Midbrain (tissue), 1 donor: ENCODE data around the gene YKT6.
"Not testable (repeated sequence)": the region's sequence is repeated elsewhere in the genome, so short reads cannot be mapped to it uniquely, and the experiment has no call there.

ENCODE experiments used
- DNase-seq: peaks from one replicate; lab custom pipeline; 2025; lab: John Stamatoyannopoulos, UW

Gene YKT6

DNA sequence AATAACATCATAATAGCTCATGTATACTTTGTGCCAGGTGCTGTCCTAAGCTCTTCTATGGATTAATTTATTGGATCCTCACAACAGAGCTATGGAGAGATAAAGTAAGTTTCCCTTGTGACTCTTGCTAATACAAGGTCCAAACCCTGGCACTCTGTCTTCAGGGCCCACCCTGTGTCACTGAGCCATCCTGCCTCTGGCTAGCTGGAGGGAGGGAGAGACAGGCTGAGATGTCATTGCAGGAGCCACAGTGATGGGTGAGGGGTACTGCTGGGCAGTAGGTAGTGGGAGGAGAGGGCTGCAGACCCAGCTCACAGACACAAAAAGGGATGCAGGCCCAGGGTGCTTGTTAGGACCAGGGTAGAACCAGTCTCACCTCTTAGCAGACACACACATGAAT is 28.4 kb upstream of the YKT6 start:
- no peak for DNase-seq

GRCh38 chr7:44172803-44173424 is 27.9 kb upstream of the YKT6 start:
- no peak for DNase-seq

- no peak for DNase-seq
Measured at GRCh38 chr7:44173911-44174693, 26.7 kb upstream of the YKT6 start.

DNA sequence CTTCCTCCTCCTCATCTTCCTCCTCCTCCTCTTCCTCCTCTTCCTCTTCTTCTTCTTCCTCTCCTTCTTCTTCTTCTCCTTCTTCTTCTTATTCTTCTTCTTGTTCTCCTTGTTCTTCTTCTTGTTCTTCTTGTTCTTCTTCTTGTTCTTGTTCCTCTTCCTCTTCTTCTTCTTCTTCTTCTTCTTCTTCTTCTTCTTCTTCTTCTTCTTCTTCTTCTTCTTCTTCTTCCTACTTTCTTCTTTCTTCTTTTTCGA is 26.2 kb upstream of the YKT6 start:
- DNase-seq: not testable (repeated sequence)

DNA sequence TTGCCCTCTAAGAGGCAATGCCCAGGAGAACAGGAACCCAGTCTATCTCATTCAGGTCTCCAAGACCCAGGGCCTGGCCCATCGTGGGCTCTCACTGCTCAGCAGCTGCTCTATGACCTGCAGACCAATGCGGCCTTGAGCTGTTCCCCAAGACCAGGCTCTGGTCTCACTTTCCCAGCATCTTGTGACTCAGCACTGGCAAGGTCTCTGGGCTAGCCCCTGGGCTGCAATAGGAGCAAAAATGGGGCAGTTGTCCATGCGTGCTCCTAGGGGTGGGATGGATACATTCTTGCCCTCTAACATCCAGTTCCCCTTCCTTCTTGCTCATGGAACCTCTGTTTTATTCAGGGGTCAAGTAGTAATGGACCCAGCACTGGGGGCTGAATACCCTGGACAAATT is 25.0 kb upstream of the YKT6 start:
- no peak for DNase-seq

GRCh38 chr7:44176486-44176885 is 24.3 kb upstream of the YKT6 start:
- DNase-seq: no peak

- peak; percentile 40 for DNase-seq
Measured at GRCh38 chr7:44177570-44178131, 23.1 kb upstream of the YKT6 start.

GRCh38 chr7:44180631-44181030 is 20.1 kb upstream of the YKT6 start:
- DNase-seq: no peak

GRCh38 chr7:44182827-44183226 is 18.0 kb upstream of the YKT6 start:
- DNase-seq: no peak

DNA sequence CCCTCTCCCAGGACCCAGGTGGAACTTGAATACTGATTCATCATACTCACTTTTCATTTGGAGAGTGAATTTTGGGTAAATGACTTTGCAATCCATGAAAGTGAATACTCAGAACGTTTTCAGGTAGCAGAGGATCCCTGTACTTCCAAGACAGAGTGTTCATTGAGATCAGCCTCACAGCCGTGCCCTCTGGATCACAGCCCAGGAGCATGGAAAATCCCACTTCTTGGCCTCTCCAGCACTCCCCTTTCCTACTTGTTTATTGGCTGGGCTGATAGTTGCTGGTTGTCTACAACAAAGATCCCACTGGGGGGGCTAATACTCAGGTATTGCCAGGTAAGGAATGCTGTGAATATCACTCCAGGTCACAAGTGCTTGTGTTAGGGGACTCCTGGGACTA is 17.4 kb upstream of the YKT6 start:
- peak; percentile 15 for DNase-seq

DNA sequence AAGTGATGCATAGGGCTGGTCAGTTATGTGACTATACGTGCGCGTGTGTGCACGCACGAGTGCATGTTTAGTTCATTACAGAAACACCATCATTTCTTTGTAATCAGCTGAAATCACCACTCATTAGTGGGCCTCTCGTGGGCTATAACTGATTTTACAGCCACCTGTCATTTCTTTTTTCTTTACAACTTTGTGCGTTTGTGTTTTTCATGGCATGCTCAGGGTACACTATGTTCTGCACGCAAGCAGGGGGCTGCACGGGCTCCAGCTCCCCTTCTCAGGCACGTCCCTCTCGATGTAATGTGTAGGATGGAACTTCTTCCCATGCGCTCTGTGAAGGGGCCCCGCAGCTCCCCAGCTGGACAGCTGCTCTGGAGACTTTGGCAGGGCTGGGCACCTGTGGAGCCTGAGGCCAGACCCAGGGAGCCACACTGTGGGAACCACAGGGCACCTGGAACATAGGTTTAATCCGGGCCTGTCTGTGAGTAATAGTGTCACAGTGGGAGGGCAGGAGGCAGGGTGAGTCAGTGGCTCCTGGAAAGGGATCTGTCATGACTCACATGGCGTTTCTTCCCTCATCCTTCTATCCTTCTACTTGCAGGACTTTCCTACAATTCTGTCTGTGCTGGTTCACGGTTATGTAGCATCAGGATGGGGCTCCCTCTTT is 16.4 kb upstream of the YKT6 start:
- DNase-seq: no peak

GRCh38 chr7:44184873-44185446 is 15.8 kb upstream of the YKT6 start:
- no peak for DNase-seq

- no peak for DNase-seq
Measured at GRCh38 chr7:44185729-44186128, 15.0 kb upstream of the YKT6 start.

GRCh38 chr7:44186736-44187135 is 14.0 kb upstream of the YKT6 start:
- DNase-seq: no peak

- DNase-seq: peak; percentile 27
Measured at GRCh38 chr7:44187636-44188416, 13.0 kb upstream of the YKT6 start.

DNA sequence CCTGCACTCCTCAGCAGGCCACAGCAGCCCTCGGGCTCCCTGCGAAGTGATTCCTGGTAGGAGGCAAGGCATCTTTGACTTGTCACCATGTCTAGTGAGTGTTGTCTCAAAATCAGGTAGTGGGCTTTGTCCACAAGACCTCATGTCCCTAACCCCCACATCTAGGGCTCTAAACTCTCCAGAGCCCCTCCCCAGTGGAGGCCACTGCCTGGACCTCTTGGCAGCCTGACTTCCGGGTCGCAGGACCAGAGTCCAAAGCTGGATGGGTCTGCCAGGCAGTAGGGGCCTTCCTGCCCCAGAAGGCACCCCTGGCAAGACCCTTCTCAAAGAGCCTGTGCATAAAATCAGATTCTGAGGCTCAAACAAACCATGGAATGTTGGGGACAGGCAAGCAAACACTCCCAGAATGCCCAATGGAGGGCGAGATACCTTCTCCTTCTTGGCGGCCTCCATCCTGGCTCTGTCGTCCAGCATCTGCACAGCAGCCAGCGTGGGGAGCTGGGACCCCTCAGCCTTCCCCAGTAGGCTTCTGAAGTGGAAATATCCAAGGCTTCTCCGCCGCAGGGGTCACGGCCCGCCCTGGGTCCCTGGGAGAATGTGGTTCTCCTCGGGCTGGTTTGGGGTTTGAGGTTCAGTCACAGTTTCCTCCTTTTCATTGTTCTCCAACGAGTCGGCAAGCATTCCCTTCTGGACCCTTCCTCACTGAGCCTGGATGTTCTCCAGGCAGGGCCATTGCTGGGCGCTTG is 12.1 kb upstream of the YKT6 start:
- DNase-seq: no peak

DNA sequence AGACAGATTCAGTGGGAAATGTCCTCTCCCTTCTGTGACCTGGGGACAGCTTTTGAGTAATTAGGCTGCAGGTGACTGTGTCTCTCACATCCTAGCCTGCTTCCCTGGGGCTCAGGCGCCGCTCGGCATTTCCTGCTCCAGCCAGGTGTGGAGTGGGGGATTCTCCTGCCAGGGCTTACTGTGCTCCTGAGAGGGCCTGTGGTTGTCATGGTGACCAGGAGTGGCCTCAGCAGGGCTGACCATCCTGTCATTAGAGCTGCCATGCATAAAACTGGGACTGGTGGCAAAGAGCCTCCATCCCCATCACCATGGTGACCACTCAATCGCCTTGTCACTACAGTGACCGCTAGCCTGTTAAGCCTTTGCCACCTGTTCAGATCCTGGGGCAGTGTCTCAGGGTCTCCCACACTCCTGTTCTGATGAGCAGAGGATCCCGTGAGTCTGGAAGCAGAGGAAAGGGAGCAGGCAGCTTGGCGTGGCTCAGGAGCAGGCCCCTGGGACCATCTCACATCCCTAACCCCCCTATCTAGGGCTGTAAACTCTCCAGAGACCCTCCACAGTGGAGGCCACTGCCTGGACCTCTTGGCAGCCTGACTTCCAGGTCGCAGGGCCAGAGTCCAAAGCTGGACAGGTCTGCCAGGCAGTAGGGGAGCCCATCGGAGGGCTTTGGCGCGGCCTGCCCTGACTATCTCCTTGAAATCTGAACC is 11.3 kb upstream of the YKT6 start, which contains the start of gene GCK:
TSS of gene GCK (minus strand) at position 154 of the 707 bp plus-strand sequence. CDS start 486 bp downstream, outside the sequence.
- no peak for DNase-seq

GRCh38 chr7:44189993-44190872 is 10.5 kb upstream of the YKT6 start:
- DNase-seq: no peak

DNA sequence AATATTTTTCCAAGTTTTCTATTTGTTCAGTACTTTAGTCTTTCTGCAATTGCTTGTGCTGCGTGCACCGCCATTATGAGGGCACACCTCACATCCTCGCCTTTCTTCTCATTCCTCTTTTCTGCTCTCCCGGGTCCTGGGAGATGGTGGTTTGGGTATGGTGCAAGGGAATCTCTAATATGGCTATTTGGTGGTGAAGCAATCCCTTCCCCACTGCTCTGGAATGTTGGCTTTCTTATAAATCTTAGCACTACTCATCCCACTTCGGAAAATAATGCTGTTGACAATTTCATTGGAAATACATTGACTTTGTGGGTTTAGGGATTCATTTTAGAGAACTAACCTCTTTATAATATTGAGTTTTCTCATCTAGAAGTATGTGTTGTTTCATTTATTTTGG is 9.6 kb upstream of the YKT6 start:
- DNase-seq: no peak
